HepG2 (cell line): ENCODE data around the gene ATP6V0A1. TPM values are rescaled to one million over a fixed set of nuclear protein-coding genes. Genes with fewer than 3 reads are reported as not detected.

Experiments
- ARHGAP35 ChIP-seq: sonication (generic); formaldehyde crosslinking; IDR thresholded peaks from 2 replicates; pipeline ENCODE4 v1.9.0; 2022; ENCODE audit warnings: mild to moderate bottlenecking, inconsistent platforms, moderate library complexity, missing genetic modification reagents, borderline replicate concordance
- FOSL1 ChIP-seq: sonication (generic); formaldehyde crosslinking; IDR thresholded peaks from 2 replicates; pipeline ENCODE4 v1.9.0; 2021; ENCODE audit warnings: missing genetic modification reagents, borderline replicate concordance
- FOXO1 ChIP-seq: sonication (generic); formaldehyde crosslinking; IDR thresholded peaks from 2 replicates; pipeline ENCODE4 v1.4.0; 2020; ENCODE audit warnings: missing genetic modification reagents
- HDAC6 ChIP-seq: fragments of 200-600 bp; sonication (generic); IDR thresholded peaks from 2 replicates; pipeline ENCODE4 v1.7.0; 2017; ENCODE audit warnings: mild to moderate bottlenecking, antibody characterized with exemption, low read length, low read depth
- HNRNPK ChIP-seq: fragments of 200-400 bp; formaldehyde crosslinking; IDR thresholded peaks from 2 replicates; pipeline ENCODE4 v1.6.1; 2018; ENCODE audit warnings: low read length, low read depth, moderate library complexity, mild to moderate bottlenecking; ENCODE audit not compliant: poor library complexity, severe bottlenecking
- IRF2 ChIP-seq: IDR thresholded peaks from 2 replicates; pipeline ENCODE4 v1.6.1; 2018; ENCODE audit warnings: missing genetic modification reagents, missing compliant biosample characterization
- LCORL ChIP-seq, 2 experiments: fragments of 450-650 bp in 1 of 2; sonication (generic) in 1 of 2; formaldehyde crosslinking in 1 of 2; IDR thresholded peaks; 2 replicates each; pipeline versions ENCODE4 v1.5.0 to v1.6.1; 2017 to 2020; ENCODE audit warnings: antibody characterized with exemption in 1 of 2, missing genetic modification reagents in 1 of 2
- POGZ ChIP-seq: sonication (generic); formaldehyde crosslinking; IDR thresholded peaks from 2 replicates; pipeline ENCODE4 v1.4.0; 2020; ENCODE audit warnings: mild to moderate bottlenecking, missing genetic modification reagents
- PTBP1 ChIP-seq: fragments of 200-400 bp; formaldehyde crosslinking; IDR thresholded peaks from 2 replicates; pipeline ENCODE4 v1.6.1; 2018; ENCODE audit warnings: low read length, low read depth; ENCODE audit not compliant: poor library complexity, severe bottlenecking
- RFX5 ChIP-seq: IDR thresholded peaks from 2 replicates; pipeline ENCODE4 v1.6.1; 2011; ENCODE audit warnings: low read depth, low read length, improper control_type of control experiment
- SKIL ChIP-seq: sonication (generic); formaldehyde crosslinking; IDR thresholded peaks from 2 replicates; pipeline ENCODE4 v1.8.0; 2022; ENCODE audit warnings: missing genetic modification reagents, mild to moderate bottlenecking, moderate library complexity, borderline replicate concordance
- YEATS2 ChIP-seq: sonication (generic); formaldehyde crosslinking; IDR thresholded peaks from 2 replicates; pipeline ENCODE4 v1.4.0; 2020; ENCODE audit warnings: missing genetic modification reagents, borderline replicate concordance
- ZKSCAN1 ChIP-seq: fragments of 150-350 bp; IDR thresholded peaks from 2 replicates; pipeline ENCODE4 v1.6.1; 2014; ENCODE audit warnings: low read length
- ZKSCAN5 ChIP-seq: sonication (generic); formaldehyde crosslinking; IDR thresholded peaks from 2 replicates; pipeline ENCODE4 v1.5.1; 2020; ENCODE audit warnings: mild to moderate bottlenecking, missing genetic modification reagents
- ZNF17 ChIP-seq: sonication (generic); formaldehyde crosslinking; IDR thresholded peaks from 2 replicates; pipeline ENCODE4 v1.5.0; 2020; ENCODE audit warnings: mild to moderate bottlenecking, missing genetic modification reagents
- ZNF205 ChIP-seq: IDR thresholded peaks from 2 replicates; pipeline ENCODE4 v1.6.1; 2018; ENCODE audit warnings: missing biosample characterization, missing genetic modification reagents
- ZNF224 ChIP-seq: sonication (generic); formaldehyde crosslinking; IDR thresholded peaks from 2 replicates; pipeline ENCODE4 v1.5.0; 2020; ENCODE audit warnings: mild to moderate bottlenecking, missing genetic modification reagents
- ZNF232 ChIP-seq: sonication (generic); formaldehyde crosslinking; IDR thresholded peaks from 2 replicates; pipeline ENCODE4 v1.4.0; 2020; ENCODE audit warnings: missing genetic modification reagents, borderline replicate concordance
- ZNF383 ChIP-seq: sonication (generic); formaldehyde crosslinking; IDR thresholded peaks from 2 replicates; pipeline ENCODE4 v1.4.0; 2020; ENCODE audit warnings: missing genetic modification reagents, mild to moderate bottlenecking, borderline replicate concordance
- ZNF44 ChIP-seq: sonication (generic); formaldehyde crosslinking; IDR thresholded peaks from 2 replicates; pipeline ENCODE4 v1.5.1; 2020; ENCODE audit warnings: mild to moderate bottlenecking, missing genetic modification reagents
- ZNF563 ChIP-seq: sonication (generic); formaldehyde crosslinking; IDR thresholded peaks from 2 replicates; pipeline ENCODE4 v1.8.0; 2022; ENCODE audit warnings: mild to moderate bottlenecking, moderate library complexity, missing genetic modification reagents
- ZNF605 ChIP-seq: sonication (generic); formaldehyde crosslinking; IDR thresholded peaks from 2 replicates; pipeline ENCODE4 v1.8.0; 2022; ENCODE audit warnings: mild to moderate bottlenecking, missing genetic modification reagents
- ZNF713 ChIP-seq: sonication (generic); formaldehyde crosslinking; IDR thresholded peaks from 2 replicates; pipeline ENCODE4 v1.4.0; 2020; ENCODE audit warnings: mild to moderate bottlenecking, missing genetic modification reagents
- ZNF724P ChIP-seq: sonication (generic); formaldehyde crosslinking; IDR thresholded peaks from 2 replicates; pipeline ENCODE4 v1.8.0; 2022; ENCODE audit warnings: missing genetic modification reagents, borderline replicate concordance
- ZNF749 ChIP-seq: sonication (generic); formaldehyde crosslinking; IDR thresholded peaks from 2 replicates; pipeline ENCODE4 v1.8.0; 2022; ENCODE audit warnings: mild to moderate bottlenecking, missing genetic modification reagents, moderate library complexity, borderline replicate concordance
- ZNF800 ChIP-seq: sonication (generic); formaldehyde crosslinking; IDR thresholded peaks from 2 replicates; pipeline ENCODE4 v1.4.0; 2020; ENCODE audit warnings: missing genetic modification reagents
- polyA plus RNA-seq, 8 experiments: library from polyadenylated mRNA; depleted of rRNA in 3 of 8; stranded (reverse) in 7 of 8; unstranded in 1 of 8; fragments of >200 nt; fragmentation: Illumina TruSeq in 4 of 8; extraction: Trizol in 4 of 8; gene quantifications; 2 replicates each; pipeline versions ENCODE4 v1.2.1 to v1.2.3, GENCODE V29; 2011 to 2016; ENCODE audit warnings: low read depth in 4 of 8, missing spikeins in 1 of 8, mixed read lengths in 1 of 8; ENCODE audit not compliant: insufficient read depth in 1 of 8
- total RNA-seq, 5 experiments: library from RNA; depleted of rRNA; stranded (reverse); fragments of >200 nt; fragmentation: Illumina TruSeq; extraction: Trizol; gene quantifications; 2 replicates each; pipeline ENCODE4 v1.2.3, GENCODE V29; 2016; ENCODE audit warnings: low read depth in 1 of 5
- TF ChIP-seq, protein P1 (sequence below): IDR thresholded peaks from 2 replicates; pipeline ENCODE4 v1.6.1; 2016; ENCODE audit warnings: low read depth

ATP6V0A1 gene
- total and polyA plus RNA-seq, 2 of the 13 experiments (the other 11 are each of a cell fraction or from before 2014, with no cell fraction given) = 27.9 to 54.1 TPM

DNA sequence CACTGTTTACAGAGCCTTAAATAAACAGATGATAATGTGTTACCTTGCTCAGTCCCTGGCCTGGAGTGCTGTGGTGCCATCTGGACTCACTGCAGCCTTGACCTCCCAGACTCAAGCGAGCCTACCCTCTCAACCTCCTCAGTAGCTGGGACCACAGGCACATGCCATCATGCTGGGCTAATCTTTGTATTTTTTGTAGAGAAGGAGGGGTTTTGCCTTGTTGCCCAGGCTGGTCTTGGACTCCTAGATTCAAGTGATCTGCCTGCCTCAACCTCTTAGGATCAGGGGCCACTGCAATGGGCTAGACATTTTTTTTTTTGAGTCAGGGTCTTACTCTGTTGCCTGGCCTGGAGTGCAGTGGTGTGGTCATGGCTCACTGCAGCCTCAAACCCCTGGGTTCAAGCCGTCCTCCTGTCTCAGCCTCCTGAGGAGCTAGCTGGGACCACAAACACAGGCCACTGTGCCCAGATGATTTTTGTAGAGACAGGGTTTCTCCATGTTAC, 72.3 kb downstream of the ATP6V0A1 start (continued):
- TF ChIP-seq LCORL (IDR thresholded peaks at IDR 0.05) (no peak), LCORL (CRISPR knock-in tag; IDR thresholded peaks at IDR 0.05) (peak; percentile 84; the same call in 1 of the 2 replicates), ZNF17 (CRISPR knock-in tag) (no peak), ARHGAP35 (CRISPR knock-in tag) (no peak), ZNF205 (CRISPR knock-in tag) (peak; percentile 93), ZNF44 (peak; percentile 48; the same call in 1 of the 2 replicates), FOSL1 (no peak), ZNF800 (CRISPR knock-in tag) (peak; percentile 13), POGZ (peak; percentile 43), ZNF724P (CRISPR knock-in tag) (no peak), HNRNPK (no peak), ZNF563 (CRISPR knock-in tag) (no peak), ZNF605 (no peak), ZNF383 (no peak), FOXO1 (CRISPR knock-in tag) (peak; percentile 91), ZNF749 (CRISPR knock-in tag) (peak; percentile 53; the same call in 1 of the 2 replicates), IRF2 (CRISPR knock-in tag) (peak; percentile 83), ZKSCAN5 (CRISPR knock-in tag) (no peak), HDAC6 (no peak), ZKSCAN1 (peak; percentile 4; the same call in 1 of the 2 replicates), ZNF713 (peak; percentile 89; the same call in 1 of the 2 replicates), ZNF224 (no peak), ZNF232 (CRISPR knock-in tag) (no peak), RFX5 (no peak), PTBP1 (no peak), YEATS2 (CRISPR knock-in tag) (peak; percentile 9; the same call in 1 of the 2 replicates), SKIL (CRISPR knock-in tag) (peak; percentile 96)
- TF ChIP-seq, protein P1, sequence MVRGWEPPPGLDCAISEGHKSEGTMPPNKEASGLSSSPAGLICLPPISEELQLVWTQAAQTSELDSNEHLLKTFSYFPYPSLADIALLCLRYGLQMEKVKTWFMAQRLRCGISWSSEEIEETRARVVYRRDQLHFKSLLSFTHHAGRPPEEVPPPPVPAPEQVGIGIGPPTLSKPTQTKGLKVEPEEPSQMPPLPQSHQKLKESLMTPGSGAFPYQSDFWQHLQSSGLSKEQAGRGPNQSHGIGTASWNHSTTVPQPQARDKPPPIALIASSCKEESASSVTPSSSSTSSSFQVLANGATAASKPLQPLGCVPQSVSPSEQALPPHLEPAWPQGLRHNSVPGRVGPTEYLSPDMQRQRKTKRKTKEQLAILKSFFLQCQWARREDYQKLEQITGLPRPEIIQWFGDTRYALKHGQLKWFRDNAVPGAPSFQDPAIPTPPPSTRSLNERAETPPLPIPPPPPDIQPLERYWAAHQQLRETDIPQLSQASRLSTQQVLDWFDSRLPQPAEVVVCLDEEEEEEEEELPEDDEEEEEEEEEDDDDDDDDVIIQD (CRISPR knock-in tag) = peak; percentile 28; the same call in 1 of the 2 replicates
